ENCODE data around the gene CFAP299.
"Not testable (repeated sequence)": the region's sequence is repeated elsewhere in the genome, so short reads cannot be mapped to it uniquely, and the experiment has no call there.

The CFAP299 gene

GRCh38 chr4:80438016-80438415 is 102.5 kb downstream of the CFAP299 start:
- H3K9me3 ChIP-seq: no peaks in the 10 kb centered on the region
- no peak for TF ChIP-seq CTCF (IDR thresholded peaks at IDR 0.05)
- no peaks in the 10 kb centered on the region for H3K27me3 ChIP-seq
- H3K36me3 ChIP-seq: no peaks in the 10 kb centered on the region
- H3K27ac ChIP-seq: no peak overlapping the region
- H3K4me3 ChIP-seq (ENCODE audit: low read depth in 1 of 2, low read length in 1 of 2): no peak overlapping the region
- H3K4me1 ChIP-seq (ENCODE audit: control insufficient read depth in 1 of 2, insufficient read depth in 1 of 2, low read depth in 1 of 2, low read length in 1 of 2): no peaks in the 10 kb centered on the region

- not testable (repeated sequence) for H3K9me3 ChIP-seq; H3K27ac ChIP-seq; H3K4me3 ChIP-seq (ENCODE audit: low read depth in 1 of 2, low read length in 1 of 2); H3K27me3 ChIP-seq; H3K36me3 ChIP-seq; H3K4me1 ChIP-seq (ENCODE audit: control insufficient read depth in 1 of 2, insufficient read depth in 1 of 2, low read depth in 1 of 2, low read length in 1 of 2)
Measured at GRCh38 chr4:80439294-80440061, 103.9 kb downstream of the CFAP299 start.

GRCh38 chr4:80446248-80446647 is 110.7 kb downstream of the CFAP299 start:
- no peaks in the 10 kb centered on the region for H3K4me1 ChIP-seq (ENCODE audit: control insufficient read depth in 1 of 2, insufficient read depth in 1 of 2, low read depth in 1 of 2, low read length in 1 of 2)
- H3K4me3 ChIP-seq (ENCODE audit: low read depth in 1 of 2, low read length in 1 of 2): no peak overlapping the region
- no peaks in the 10 kb centered on the region for H3K36me3 ChIP-seq
- H3K9me3 ChIP-seq: no peaks in the 10 kb centered on the region
- TF ChIP-seq CTCF (IDR thresholded peaks at IDR 0.05): no peak
- H3K27me3 ChIP-seq: no peaks in the 10 kb centered on the region
- H3K27ac ChIP-seq: no peak overlapping the region

- Histone ChIP-seq H3K27me3 (no peaks in the 10 kb centered on the region), H3K36me3 (no peaks in the 10 kb centered on the region), H3K9me3 (no peaks in the 10 kb centered on the region), H3K4me3 (ENCODE audit: low read depth in 1 of 2, low read length in 1 of 2) (no peak overlapping the region), H3K4me1 (ENCODE audit: control insufficient read depth in 1 of 2, insufficient read depth in 1 of 2, low read depth in 1 of 2, low read length in 1 of 2) (no peaks in the 10 kb centered on the region), H3K27ac (no peak overlapping the region)
- no peak for TF ChIP-seq CTCF (IDR thresholded peaks at IDR 0.05)
Measured at GRCh38 chr4:80446664-80447063, 111.1 kb downstream of the CFAP299 start.

GRCh38 chr4:80447493-80447892 is 112.0 kb downstream of the CFAP299 start:
- H3K27me3 ChIP-seq: no peaks in the 10 kb centered on the region
- no peaks in the 10 kb centered on the region for H3K9me3 ChIP-seq
- H3K4me1 ChIP-seq (ENCODE audit: control insufficient read depth in 1 of 2, insufficient read depth in 1 of 2, low read depth in 1 of 2, low read length in 1 of 2): no peaks in the 10 kb centered on the region
- no peak overlapping the region for H3K27ac ChIP-seq
- no peak overlapping the region for H3K4me3 ChIP-seq (ENCODE audit: low read depth in 1 of 2, low read length in 1 of 2)
- TF ChIP-seq CTCF (IDR thresholded peaks at IDR 0.05): no peak
- H3K36me3 ChIP-seq: no peaks in the 10 kb centered on the region

GRCh38 chr4:80448056-80448455 is 112.5 kb downstream of the CFAP299 start:
- H3K9me3 ChIP-seq: no peaks in the 10 kb centered on the region
- H3K4me3 ChIP-seq (ENCODE audit: low read depth in 1 of 2, low read length in 1 of 2): no peak overlapping the region
- H3K27me3 ChIP-seq: no peaks in the 10 kb centered on the region
- no peak overlapping the region for H3K27ac ChIP-seq
- no peaks in the 10 kb centered on the region for H3K36me3 ChIP-seq
- no peak for TF ChIP-seq CTCF (IDR thresholded peaks at IDR 0.05)
- no peaks in the 10 kb centered on the region for H3K4me1 ChIP-seq (ENCODE audit: control insufficient read depth in 1 of 2, insufficient read depth in 1 of 2, low read depth in 1 of 2, low read length in 1 of 2)

Measured in neutrophil (primary cell).